GM18519 (cell line): ENCODE measurements around the gene JADE2.

Experiments
- ATAC-seq: cut with Tn5 transposase; IDR thresholded peaks from one replicate; pipeline ENCODE4 v1.9.1; 2021; ENCODE audit warnings: mild to moderate bottlenecking, moderate library complexity; ENCODE audit not compliant: unreplicated experiment, low FRiP score

The JADE2 gene

DNA sequence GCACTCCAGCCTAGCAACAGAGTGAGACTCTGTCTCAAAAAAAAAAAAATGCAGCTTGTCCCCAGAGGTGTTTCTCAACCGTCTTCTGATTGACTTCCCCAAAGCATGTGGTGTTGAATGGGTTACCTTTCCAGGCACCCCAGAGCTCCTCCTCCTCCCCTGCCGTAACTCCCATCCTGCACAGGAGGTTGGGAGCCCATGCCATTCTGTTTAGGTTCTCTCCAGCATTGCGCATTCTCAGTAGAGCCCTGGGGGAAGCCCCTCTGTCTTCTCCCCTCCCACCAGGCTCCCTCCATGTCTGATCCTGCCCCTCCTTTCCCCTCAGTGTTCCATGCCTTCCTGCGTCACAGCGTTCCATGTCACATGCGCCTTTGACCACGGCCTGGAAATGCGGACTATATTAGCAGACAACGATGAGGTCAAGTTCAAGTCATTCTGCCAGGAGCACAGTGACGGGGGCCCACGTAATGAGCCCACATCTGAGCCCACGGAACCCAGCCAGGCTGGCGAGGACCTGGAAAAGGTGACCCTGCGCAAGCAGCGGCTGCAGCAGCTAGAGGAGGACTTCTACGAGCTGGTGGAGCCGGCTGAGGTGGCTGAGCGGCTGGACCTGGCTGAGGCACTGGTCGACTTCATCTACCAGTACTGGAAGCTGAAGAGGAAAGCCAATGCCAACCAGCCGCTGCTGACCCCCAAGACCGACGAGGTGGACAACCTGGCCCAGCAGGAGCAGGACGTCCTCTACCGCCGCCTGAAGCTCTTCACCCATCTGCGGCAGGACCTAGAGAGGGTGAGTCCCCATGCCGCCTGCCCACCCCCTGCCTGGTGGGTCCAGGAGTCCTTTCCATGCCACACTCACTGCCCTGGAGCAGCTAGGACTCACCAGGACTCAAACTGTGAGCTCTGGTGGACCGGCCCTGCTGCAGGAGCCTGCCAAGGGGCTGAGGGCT, 40.6 kb downstream of the JADE2 start:
- no peak for ATAC-seq

DNA sequence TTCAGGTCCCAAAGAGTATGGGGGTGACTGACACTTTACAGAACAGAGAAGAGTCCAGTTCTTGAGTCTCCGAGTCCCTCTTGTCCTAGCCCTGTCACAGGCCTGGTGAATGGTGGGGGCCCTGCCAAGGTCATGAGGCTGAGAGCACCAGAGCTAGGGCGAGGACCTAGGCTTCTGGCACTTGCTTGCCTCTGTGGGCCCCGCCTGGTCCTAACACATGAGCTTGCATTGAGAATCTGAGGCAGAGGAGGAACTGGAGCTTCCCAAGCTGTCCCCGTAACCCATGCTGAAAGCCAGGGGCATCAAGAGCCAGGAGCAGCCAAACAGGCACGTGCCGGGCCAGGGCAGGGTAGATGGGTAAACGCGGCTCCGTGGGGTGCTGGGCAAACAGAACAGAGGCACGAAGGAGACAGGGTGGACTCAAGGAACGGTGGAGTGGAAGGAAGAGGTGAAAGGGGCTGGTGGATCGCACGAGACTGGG, 41.3 kb downstream of the JADE2 start:
- ATAC-seq = no peak

DNA sequence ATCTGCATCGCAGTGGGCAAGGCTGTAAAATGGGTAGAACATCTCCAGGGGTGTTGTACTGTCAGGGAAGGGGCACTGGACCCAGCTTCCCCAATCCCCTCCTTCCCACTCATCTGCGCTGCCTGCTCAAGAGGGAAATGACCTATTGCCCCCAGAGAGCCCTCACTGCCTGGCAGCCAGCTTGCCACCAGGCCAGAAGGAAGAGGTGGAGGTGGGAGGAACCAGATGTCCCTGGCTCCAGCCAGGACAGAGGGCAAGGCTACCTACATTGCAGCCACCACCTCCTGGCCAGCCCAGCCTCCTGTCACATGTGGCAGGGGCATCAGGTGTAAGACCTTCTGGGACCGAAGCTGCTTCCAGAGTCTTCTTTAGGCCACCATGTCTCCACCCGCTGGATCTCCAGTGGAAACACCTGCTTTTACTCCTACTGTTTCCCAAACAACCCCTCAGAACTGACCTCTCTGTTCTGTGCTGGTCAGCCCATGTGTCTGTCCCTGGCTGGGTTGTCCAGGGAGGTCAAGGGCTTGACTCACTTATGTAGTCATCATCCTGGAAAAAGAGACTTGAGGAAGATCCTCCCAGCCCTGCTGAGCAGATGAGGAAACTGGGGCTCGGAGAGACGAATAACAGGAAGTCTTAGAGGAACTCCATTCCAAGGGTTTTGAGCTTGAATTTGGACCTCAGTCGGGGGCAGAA, 42.3 kb downstream of the JADE2 start:
- ATAC-seq = no peak

DNA sequence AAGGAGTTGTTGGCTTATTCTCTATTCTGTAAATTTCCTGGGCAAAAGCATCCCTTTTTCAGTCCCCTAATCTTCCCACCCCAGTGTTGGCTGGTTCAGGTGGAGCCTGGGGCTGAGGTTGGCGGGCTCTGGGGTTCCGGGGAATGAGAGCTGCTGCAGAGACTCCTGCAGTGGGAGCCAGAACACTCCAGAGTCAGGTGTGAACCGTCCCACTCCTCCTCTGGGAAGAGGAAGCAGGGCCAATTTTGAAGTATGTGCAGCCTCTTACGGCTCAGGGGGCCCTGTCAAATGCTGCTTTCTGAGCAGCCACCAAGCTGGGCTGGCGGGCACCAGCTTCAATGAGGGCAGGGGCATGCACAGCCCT, 42.8 kb downstream of the JADE2 start:
- no peak for ATAC-seq

DNA sequence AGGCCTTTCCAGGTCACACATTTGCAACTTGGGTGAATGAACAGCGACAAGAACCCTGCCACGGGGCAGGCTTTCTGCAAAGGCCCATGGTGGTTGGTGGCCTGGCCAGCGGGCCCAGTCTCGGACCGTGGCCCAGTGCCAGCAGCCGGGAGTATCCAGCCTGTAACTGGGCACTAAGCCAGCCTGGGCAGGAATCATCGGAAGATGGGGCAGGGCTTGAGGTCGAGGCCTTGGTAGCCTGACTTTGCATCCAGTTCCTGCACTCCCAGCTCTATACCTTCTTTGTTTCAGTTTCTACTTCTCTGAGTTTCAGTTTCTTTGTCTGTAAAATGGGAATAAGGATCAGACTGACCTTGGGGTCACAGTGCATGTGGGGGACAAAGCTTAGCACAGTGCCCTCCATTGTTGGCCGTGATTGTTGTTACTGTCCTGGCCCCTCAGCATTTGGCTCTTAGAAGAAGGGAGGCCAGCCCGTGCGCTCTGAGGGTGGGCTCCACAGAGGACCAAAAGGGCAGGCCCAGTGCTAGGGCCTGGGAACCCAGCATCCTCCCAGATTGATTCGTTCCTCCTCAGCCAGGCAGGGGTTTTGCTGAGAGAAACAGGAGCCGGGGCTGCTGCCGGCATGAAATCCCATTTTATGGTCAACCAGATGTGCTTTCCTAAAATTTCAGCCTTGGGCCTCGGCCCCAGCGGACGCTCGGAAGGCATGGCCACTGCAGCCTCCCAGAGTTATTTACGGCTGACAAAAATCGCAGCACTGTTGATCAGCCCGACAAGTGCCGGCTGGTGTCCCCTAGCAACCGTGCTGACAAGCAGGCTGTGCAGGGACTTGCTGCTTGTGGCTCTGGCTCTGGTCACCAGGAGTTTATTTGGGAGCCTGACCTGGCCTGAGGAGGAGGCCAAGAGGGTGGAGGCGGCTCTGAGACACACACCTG, 43.6 kb downstream of the JADE2 start:
- ATAC-seq = no peak

DNA sequence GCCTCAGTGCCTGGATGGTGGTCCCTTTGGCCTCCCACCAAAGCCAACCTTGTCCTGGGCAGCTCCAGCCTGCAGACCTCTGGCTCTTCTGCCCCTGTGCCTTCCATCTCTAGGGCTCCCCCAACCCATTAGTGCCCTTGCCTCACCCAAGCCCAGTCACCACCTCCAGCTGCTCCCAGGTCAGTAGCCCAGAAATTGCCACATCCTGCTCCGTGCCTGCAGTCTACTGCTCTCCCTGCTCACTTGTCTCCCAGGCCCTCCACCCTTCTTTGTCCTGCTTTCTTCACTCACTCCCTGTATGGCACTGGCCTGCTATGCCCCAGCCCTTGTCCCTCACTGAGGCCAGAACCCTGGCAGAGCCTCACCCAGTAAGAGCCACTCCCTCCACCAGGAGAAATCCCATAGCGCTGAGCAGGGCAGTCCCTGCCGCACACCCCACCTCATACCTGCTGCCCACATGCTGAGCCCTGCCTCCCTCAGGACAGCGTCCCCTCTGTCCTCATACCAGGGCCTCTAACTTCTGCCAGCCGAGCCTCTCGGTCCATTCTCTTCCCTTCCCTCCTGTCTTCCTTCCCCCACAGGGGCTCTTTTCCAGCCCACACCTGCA, 44.4 kb downstream of the JADE2 start:
- ATAC-seq = no peak

DNA sequence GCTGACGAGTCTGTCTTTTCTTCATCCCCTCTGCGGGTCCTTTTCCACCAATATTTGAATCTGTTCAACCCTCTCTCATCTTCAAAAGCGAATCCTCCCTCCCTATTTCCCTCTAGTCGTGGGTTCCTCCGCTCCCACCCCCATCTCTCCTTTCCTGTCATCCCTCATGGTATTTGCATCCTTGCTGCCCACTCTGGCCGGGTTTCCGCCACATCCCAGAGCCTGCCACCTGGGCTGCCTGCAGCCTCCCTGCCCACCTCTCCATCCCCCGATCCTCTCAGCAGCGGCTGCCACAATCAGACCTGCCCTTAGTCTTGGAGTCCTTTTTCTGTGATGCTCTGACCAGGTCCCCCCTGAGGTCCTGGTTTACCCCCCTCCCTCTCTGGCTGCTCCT, 44.9 kb downstream of the JADE2 start:
- no peak for ATAC-seq

DNA sequence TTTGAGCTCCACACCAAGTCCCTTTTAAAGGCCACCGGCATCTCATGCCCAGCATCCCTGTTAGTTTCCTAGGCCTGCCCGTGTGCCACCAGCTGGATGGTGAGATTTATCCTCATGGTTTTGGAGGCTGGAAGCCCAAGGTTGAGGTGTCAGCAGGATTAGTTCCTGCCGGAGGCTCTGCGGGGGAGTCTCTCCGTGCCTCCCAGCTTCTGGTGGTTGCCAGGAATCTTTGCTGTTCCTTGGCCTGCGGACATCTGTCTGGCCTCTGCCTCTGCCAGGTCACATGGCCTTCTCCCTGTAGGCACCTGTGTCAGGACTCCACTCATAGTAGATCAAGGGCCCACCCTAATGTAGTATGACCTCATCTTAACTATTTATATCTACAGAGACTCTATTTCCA, 45.4 kb downstream of the JADE2 start:
- no peak for ATAC-seq

DNA sequence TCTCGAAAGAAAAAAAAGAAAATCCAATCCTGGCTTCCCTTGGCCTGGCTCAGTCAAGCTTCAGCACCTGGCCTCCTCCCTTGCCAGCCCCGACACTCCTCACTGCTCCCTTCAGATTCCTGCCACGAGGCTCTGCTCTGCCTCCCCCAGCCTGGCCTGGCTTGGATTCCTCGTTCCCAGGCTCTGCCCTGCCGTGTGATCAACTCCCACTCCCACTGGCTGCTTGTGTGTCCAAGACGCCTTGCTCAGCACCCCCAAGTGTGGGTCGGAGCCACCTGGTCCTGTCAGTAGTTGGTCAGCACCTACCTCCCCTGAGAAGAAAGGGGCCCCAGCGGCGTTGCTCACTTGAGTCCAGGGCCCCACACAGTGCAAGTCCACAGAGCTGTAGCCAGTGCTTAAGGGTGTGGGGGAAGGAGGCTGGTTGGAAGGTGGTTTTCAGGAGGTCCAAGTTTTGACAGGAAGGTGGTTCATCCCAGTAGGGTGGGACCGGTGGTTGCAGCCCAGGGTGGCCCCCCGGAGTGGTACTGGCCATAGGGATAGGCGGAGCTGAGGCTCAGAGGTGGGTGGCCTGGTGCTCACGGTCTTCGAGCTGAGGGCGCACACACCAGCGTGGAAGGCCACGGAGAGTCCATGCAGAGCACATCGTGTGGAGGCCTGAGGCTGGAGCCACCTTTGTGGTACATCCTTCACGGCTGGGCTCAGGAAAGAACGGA, 46.4 kb downstream of the JADE2 start:
- no peak for ATAC-seq

DNA sequence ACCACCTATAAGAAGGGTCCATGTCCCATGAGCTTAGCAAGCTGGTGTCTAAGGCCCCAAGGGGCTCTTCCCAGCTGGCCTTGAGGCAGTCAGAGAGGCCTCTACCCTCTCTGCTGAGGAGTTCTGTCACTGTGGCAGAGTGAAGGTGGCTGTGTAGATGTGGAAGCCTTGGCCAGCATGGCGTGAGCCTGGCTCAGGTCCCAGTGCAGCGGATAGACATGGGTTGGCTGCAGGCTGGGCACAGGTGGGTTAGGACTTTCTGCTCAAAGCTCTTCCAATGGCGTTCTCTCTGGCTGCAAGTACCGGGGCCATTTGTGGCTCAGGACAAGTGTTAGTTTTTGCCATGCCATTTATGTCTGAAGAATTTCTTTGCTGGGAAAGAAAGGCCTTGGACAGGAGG, 47.3 kb downstream of the JADE2 start:
- no peak for ATAC-seq

DNA sequence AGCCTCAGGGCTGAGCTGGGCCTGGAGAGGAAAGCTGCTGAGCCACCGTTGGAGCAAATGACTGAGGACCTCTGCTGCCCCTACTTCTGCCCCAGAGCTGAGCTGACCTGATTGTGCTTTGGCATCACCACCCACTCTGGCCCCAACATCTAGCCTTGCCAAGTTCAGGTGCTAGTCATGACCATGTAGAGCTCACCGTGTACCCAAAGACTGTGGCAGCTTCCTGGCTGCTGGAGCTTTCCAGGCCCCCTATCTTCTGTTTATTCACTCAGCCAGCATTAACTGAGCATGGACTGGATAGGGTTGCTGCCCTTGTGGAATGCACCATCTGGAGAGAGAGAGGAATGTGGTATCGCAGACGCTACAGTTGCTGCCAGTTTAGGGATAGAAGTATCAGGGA, 49.1 kb downstream of the JADE2 start:
- no peak for ATAC-seq

DNA sequence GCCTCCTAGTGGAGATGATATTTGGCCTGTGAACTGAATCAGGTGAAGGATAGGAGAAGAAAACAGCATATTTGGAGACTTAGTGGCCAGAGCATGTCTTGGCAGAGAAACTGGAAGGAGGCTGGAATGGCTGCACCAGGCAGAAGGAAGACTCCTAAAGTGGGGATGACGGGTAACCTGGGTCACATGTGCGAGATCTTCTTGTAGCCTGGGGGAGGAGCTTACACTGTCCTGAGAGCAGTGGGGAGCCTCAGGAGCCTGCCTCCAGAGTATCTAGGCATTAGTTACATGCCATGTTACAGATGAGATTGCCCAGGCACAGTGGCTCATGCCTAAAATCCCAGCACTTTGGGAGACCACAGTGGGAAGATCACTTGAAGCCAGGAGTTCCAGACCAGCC, 49.8 kb downstream of the JADE2 start:
- no peak for ATAC-seq

DNA sequence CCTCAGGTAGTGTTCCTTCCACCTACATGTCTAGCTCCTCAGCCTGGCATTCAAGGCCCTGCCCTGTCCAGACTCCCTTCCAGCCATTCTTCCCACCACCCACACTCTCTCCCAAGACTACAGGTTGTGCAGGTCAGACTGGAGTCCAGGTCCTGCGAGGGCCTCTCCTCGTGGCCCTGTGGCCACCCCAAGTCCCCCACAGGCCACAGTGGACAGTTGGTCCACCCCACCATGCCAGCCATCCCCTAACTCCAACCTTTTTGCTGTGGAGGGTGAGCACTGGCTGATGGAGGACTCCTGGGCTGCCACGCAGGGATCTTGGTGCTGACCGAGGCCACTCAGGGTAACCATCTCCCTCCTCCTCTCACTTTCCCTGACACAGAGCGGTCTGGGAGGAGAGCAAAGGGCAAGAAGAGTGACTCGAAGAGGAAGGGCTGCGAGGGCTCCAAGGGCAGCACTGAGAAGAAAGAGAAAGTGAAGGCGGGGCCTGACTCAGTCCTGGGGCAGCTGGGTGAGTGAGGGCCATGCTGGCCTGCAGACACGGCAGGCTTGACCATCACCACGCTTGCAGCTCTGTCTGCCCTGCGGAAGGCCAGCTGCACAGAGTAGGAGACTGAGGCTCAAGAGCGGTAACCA, 51.0 kb downstream of the JADE2 start:
- ATAC-seq = no peak

DNA sequence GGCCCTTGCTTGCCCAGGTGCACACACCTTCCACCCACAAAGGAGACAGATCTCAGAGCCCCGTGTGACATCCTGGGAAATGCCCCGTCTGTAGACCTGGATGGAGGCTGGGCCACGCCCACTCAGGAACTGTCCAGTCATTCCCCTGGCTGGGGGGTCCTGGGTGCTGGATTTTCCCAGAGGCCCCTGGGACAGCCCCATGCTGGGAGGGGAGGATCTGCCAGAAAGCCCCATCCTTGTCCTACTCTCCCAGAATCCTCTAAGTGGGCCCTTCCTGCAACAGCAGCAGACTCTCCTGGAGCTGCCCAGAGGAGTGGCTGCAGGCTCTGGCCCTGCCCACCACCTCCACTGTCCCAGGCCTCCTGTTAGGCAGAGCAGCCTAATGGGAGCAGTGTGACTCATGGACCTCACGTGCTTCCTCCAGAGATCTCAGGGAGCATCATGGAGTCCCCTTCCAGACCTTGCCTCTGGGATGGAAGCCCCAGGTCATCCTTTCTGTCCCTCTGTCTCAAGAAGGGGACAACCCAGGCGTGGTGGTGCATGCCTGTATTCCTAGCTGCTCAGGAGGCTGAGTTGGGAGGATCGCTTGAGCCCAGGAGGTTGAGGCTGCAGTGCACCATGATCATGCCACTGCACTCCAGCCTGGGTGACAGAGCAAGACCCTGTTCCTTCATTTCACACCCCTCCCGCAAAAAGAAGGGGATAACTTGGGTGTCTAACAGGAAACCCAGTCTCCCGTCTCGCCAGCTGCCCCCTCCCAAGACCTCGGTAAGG, 51.7 kb downstream of the JADE2 start:
- ATAC-seq = no peak

DNA sequence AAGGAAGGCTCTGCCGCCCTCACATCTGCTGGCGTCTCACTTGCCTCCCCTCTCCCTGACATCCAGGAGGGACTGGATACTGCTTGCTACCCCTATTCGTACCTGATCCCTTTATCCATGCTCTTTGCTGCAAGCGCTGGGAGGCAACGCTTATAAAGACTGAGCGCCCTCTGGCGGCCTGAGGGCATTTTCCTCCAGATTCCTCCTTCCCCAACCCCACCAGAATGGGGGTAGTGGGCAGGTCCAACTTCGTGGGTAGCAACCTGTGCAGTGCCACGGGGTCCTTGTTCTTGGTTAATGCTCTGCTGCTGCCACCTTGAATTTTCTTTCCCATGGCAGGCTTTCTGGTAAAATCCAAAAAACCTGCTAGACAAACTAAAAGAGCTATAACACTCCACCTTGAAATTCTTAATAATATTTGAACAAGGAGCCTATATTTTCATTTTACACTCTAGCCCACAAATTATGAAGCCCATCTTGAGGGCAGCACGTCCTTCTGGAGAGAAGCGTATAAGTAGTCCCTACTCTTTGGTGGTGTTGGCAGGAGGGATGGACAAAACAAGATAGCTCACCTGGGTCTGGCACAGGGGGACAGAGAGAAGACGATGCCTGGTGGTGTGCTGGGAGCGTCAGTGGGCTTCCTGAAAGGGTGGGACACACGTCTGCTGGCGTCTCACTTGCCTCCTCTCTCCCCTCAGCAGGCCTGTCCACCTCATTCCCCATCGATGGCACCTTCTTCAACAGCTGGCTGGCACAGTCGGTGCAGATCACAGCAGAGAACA, 52.5 kb downstream of the JADE2 start:
- no peak for ATAC-seq

DNA sequence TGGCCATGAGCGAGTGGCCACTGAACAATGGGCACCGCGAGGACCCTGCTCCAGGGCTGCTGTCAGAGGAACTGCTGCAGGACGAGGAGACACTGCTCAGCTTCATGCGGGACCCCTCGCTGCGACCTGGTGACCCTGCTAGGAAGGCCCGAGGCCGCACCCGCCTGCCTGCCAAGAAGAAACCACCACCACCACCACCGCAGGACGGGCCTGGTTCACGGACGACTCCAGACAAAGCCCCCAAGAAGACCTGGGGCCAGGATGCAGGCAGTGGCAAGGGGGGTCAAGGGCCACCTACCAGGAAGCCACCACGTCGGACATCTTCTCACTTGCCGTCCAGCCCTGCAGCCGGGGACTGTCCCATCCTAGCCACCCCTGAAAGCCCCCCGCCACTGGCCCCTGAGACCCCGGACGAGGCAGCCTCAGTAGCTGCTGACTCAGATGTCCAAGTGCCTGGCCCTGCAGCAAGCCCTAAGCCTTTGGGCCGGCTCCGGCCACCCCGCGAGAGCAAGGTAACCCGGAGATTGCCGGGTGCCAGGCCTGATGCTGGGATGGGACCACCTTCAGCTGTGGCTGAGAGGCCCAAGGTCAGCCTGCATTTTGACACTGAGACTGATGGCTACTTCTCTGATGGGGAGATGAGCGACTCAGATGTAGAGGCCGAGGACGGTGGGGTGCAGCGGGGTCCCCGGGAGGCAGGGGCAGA, 53.3 kb downstream of the JADE2 start:
- ATAC-seq = no peak

DNA sequence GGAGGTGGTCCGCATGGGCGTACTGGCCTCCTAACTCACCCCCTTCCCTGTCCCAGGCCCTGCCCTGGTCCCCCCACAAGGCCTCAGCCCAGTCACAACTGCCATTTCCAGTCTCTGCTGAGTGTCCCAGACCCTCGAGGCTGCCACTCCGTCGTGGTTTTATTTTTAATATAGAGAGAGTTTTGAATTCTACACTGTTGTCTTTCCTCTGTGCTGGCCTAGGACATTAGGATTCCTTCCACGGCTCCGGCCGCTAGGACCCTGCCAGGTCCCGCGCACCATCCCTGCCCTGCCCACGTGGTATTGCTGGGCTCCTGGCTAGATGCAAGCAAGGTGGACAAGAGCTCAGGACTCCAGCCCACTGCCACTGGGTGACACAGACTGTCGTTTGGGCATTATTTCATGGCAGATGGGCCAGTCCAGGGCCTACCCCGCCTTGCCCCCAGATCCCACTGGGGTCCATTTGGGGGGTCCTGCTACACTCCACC, 53.9 kb downstream of the JADE2 start:
- no peak for ATAC-seq
